SJSA1 (cell line): ENCODE results near the gene RIC8B. TPM values are rescaled to one million over a fixed set of nuclear protein-coding genes. Genes with fewer than 3 reads are reported as not detected.

Source experiments
- DNase-seq, 2 experiments: peaks; one replicate each; pipeline ENCODE4 v3.0.0-alpha.2; 2015 to 2020; ENCODE audit warnings: low spot score in 2 of 2, low read depth in 1 of 2
- H3K27ac ChIP-seq: fragments of 250-450 bp; sonication (Bioruptor Pico); 2 replicates; pipeline ENCODE4 v1.5.1; 2020; ENCODE audit warnings: mild to moderate bottlenecking, moderate library complexity
- H3K27me3 ChIP-seq: fragments of 250-450 bp; sonication (Bioruptor Pico); replicated peaks from 2 replicates; pipeline ENCODE4 v1.5.1; 2020; ENCODE audit warnings: mild to moderate bottlenecking, moderate library complexity
- H3K36me3 ChIP-seq: fragments of 250-450 bp; sonication (Bioruptor Pico); 2 replicates; pipeline ENCODE4 v1.5.1; 2020; ENCODE audit warnings: mild to moderate bottlenecking
- H3K4me1 ChIP-seq: fragments of 250-450 bp; sonication (Bioruptor Pico); replicated peaks from 2 replicates; pipeline ENCODE4 v1.6.1; 2021; ENCODE audit warnings: mild to moderate bottlenecking
- H3K4me3 ChIP-seq: fragments of 250-450 bp; sonication (Bioruptor Pico); 2 replicates; pipeline ENCODE4 v1.5.1; 2020; ENCODE audit warnings: mild to moderate bottlenecking
- H3K9me3 ChIP-seq: fragments of 250-450 bp; sonication (Bioruptor Pico); replicated peaks from 2 replicates; pipeline ENCODE4 v1.5.1; 2020; ENCODE audit warnings: mild to moderate bottlenecking
- total RNA-seq: library from RNA; depleted of rRNA; stranded (reverse); fragments of >200 nt; shearing (Covaris generic); gene quantifications from 2 replicates; pipeline ENCODE4 v1.2.3, GENCODE V29; 2014

Gene RIC8B
- total RNA-seq, 1 experiment from 2014 or later, result 14.0 TPM

DNA sequence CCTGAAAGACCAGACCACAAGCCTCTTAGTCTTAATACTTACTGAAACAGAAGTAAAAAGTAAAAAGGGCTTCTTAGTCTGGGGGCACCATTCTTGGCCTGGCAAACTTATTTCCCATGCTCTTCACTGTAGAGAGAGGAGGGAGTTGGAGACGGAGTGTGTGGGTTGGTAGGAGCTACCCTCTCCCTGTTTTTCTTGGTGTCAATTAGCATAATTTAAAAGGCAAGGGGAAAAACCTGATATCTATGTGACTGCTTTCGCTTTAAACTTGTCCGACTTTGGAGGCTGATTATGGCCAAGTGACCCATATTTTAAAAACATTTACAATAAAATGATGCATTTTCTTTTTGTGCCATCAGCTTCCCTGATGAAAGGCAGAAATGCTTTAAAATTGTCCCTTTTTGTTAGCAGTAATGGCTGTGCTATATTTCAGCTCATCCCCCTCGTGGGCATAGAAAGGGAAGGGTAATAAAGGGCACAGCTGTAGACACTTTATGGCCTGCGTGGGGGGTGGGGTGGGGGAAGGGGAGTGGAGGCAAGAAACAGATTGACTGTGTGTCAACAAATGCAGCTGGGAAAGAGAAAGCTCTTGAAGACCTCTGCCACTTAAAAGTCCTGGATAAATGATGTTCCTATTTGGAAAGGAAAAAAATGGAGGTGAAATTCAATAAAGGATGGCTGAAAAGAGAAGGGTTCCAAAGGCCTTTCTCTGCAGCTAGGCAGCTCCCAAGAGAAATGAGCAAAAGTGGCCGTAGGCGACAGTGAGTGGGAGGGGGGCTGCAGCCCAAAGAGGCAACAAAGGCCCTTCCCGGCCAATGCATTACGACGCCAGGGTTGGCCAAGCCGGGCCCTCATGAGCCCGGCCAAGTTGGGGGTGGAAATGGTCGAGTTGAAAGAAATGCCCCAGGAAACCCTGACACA lies 123.8 kb downstream of the RIC8B start:
- Histone ChIP-seq H3K9me3 (no peaks in the 10 kb centered on the region), H3K27ac (no peak overlapping the region), H3K4me1 (peaks cover 10% of the 10 kb centered on the region), H3K36me3 (no peaks in the 10 kb centered on the region), H3K27me3 (no peaks in the 10 kb centered on the region), H3K4me3 (no peak overlapping the region)
- no peak for DNase-seq

DNA sequence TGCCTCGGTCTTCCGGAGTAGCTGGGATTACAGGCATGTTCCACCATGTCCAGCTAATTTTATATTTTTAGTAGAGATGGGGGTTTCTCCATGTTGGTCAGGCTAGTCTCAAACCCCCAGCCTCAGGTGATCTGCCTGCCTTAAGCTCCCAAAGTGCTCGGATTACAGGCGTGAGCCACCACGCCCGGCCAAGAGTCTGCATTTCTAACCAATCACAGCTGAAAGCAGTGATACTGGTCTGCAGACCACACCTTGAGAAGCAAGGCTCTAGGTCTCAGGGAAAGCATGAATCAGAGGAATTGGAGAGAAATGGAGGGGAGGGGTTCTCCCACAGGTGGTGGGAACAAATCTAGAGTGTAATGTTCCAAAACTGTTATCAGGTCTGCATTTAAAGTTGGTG lies 126.1 kb downstream of the RIC8B start:
- H3K27me3 ChIP-seq, result no peaks in the 10 kb centered on the region
- H3K9me3 ChIP-seq, result no peaks in the 10 kb centered on the region
- no peak overlapping the region for H3K4me3 ChIP-seq
- peaks cover 5% of the 10 kb centered on the region; the same call in 1 of the 2 replicates for H3K4me1 ChIP-seq
- no peaks in the 10 kb centered on the region for H3K36me3 ChIP-seq
- H3K27ac ChIP-seq, result no peak overlapping the region
- DNase-seq, result no peak

GRCh38 chr12:106901276-106901675 lies 126.8 kb downstream of the RIC8B start:
- Histone ChIP-seq H3K4me3 (no peak overlapping the region), H3K36me3 (no peaks in the 10 kb centered on the region), H3K9me3 (no peaks in the 10 kb centered on the region), H3K27me3 (no peaks in the 10 kb centered on the region), H3K4me1 (peaks cover 5% of the 10 kb centered on the region; the same call in 1 of the 2 replicates), H3K27ac (no peak overlapping the region)
- DNase-seq, result no peak

DNA sequence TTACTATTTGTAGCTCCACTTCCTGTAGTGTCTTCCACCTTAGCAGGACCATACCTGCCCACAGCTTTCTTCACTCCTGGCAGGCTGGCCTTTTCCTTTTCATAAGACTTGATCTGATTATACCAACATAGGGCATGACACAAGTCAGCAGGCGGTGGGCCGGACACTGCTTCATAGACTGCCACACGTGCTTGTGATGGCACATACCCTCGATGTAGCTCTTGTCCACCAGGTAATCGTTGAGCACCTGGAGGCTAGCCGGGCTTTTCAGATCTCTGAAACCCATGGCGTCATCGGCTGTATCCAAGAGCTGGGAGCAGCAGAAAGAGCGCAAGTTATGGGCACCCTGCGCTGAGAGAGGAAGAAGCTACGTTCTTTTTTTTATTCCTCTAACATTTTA lies 127.6 kb downstream of the RIC8B start:
- Histone ChIP-seq H3K27ac (no peak overlapping the region), H3K4me3 (no peak overlapping the region), H3K36me3 (no peaks in the 10 kb centered on the region), H3K4me1 (peaks cover 5% of the 10 kb centered on the region; the same call in 1 of the 2 replicates), H3K27me3 (no peaks in the 10 kb centered on the region), H3K9me3 (no peaks in the 10 kb centered on the region)
- DNase-seq, result no peak

DNA sequence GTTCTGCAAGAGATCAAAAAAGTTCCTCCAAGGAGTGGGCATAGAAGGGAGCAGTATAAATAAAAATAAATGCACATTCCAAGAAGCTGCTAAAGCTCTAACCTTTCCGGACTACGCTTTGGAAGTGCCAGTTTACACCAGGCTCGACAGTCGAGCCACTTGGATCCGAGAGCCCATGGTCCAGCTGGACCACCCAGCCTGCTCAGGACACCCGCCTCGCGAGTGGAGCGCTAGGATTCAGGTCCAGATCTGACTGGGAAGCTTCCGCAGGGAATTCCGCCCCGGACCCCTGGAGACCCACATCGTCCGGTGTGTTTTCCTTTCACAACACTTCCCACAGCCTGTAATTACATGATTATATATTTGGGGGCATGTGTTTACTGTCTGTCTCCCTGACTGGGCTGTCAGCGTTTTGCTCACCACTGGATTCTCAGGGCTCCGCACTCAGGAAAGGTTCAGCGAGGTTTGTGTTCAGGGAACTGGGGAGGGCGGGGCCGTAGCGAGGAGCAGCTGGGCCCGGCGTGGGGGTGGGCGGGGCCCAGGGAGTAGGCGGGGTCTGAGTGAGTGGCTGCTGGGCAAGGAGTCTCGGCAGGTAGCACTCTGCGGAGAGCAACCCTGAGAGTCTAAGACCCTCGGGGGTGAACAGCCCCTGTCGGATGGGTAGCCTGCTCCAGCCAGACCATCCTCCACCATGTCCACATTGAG lies 128.9 kb downstream of the RIC8B start:
- H3K4me1 ChIP-seq, result peaks cover 5% of the 10 kb centered on the region; the same call in 1 of the 2 replicates
- peak overlapping the region; percentile 41 for H3K4me3 ChIP-seq
- no peaks in the 10 kb centered on the region for H3K27me3 ChIP-seq
- H3K36me3 ChIP-seq, result no peaks in the 10 kb centered on the region
- peak; percentile 49 to 72 for DNase-seq
- H3K27ac ChIP-seq, result no peak overlapping the region
- no peaks in the 10 kb centered on the region for H3K9me3 ChIP-seq

GRCh38 chr12:106906715-106907114 lies 132.2 kb downstream of the RIC8B start:
- no peak for DNase-seq
- Histone ChIP-seq H3K9me3 (no peaks in the 10 kb centered on the region), H3K4me3 (no peak overlapping the region), H3K27ac (no peak overlapping the region), H3K4me1 (peaks cover 5% of the 10 kb centered on the region; the same call in 1 of the 2 replicates), H3K27me3 (no peaks in the 10 kb centered on the region), H3K36me3 (no peaks in the 10 kb centered on the region)

DNA sequence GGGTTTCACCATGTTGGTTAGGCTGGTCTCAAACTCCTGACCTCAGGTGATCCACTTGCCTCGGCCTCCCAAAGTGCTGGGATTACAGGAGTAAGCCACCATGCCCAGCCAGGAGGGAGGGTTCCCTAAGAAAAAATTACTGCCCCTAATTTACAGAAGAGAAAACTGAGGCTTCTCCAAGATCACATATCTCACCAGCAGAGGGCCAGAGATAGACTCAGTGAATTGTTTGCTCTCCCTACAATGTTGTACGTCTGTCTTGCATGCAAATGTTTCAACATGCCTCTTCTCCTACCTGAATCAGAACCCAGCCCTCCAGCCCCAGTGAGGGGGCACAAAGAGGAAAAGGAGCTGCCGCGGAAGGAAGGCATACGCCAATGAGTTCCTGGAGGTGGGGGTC lies 132.9 kb downstream of the RIC8B start:
- Histone ChIP-seq H3K4me3 (no peak overlapping the region), H3K27ac (no peak overlapping the region), H3K36me3 (no peaks in the 10 kb centered on the region), H3K27me3 (no peaks in the 10 kb centered on the region), H3K9me3 (no peaks in the 10 kb centered on the region), H3K4me1 (peaks cover 5% of the 10 kb centered on the region; the same call in 1 of the 2 replicates)
- no peak for DNase-seq

DNA sequence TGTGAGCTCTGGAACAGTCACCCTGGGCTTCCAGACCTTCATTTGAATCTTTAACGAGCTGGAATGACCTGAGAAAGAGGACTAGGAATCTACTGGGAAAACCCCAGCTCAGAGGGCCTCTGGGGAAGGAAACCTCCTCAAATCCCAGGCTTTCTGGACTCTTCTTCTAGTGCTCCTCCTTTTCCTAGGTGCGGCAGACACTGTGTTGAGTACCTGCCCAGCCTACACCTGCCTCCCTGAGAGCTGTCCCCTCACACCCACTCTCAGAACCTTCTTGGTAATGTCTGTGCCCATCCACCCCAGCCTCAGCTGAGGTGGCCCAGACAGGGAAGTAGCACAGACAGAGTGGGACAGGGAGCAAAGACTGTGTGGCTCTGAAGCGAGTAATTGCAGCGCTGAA lies 133.4 kb downstream of the RIC8B start:
- DNase-seq, result no peak
- H3K27me3 ChIP-seq, result no peaks in the 10 kb centered on the region
- peaks cover 3% of the 10 kb centered on the region; the same call in 1 of the 2 replicates for H3K4me1 ChIP-seq
- no peaks in the 10 kb centered on the region for H3K36me3 ChIP-seq
- H3K9me3 ChIP-seq, result no peaks in the 10 kb centered on the region
- H3K4me3 ChIP-seq, result no peak overlapping the region
- no peak overlapping the region for H3K27ac ChIP-seq

- no peak overlapping the region for H3K4me3 ChIP-seq
- no peak for DNase-seq
- H3K4me1 ChIP-seq, result no peaks in the 10 kb centered on the region; the same call in 1 of the 2 replicates
- H3K27ac ChIP-seq, result no peak overlapping the region
- no peaks in the 10 kb centered on the region for H3K27me3 ChIP-seq
- H3K9me3 ChIP-seq, result no peaks in the 10 kb centered on the region
- H3K36me3 ChIP-seq, result no peaks in the 10 kb centered on the region
Observed at GRCh38 chr12:106908561-106908960, 134.1 kb downstream of the RIC8B start.

DNA sequence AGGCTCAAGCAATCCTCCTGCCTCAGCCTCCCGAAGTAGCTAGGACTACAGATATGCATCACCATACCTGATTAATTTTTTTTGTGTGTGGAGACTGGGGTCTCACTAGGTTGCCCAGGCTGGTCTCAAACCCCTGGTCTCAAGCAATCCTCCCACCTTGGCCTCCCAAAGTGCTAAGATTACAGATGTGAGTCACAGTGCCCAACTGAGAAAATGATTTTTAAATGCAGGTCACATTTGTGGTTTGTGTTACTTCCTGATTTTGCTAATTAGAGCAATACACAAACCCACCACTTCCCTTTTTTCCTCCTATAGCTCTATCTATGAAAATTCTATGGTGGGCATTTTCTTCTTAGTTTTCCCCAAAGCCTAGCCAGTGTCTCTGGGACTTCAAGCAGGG lies 135.7 kb downstream of the RIC8B start:
- no peak overlapping the region for H3K4me3 ChIP-seq
- no peaks in the 10 kb centered on the region for H3K4me1 ChIP-seq
- no peaks in the 10 kb centered on the region for H3K36me3 ChIP-seq
- H3K27me3 ChIP-seq, result no peaks in the 10 kb centered on the region
- DNase-seq, result no peak
- H3K9me3 ChIP-seq, result no peaks in the 10 kb centered on the region
- no peak overlapping the region for H3K27ac ChIP-seq

- Histone ChIP-seq H3K27ac (no peak overlapping the region), H3K4me1 (no peaks in the 10 kb centered on the region), H3K9me3 (no peaks in the 10 kb centered on the region), H3K27me3 (no peaks in the 10 kb centered on the region), H3K36me3 (no peaks in the 10 kb centered on the region), H3K4me3 (no peak overlapping the region)
- no peak for DNase-seq
Observed at GRCh38 chr12:106911581-106911980, 137.1 kb downstream of the RIC8B start.

- Histone ChIP-seq H3K36me3 (no peaks in the 10 kb centered on the region), H3K27ac (no peak overlapping the region), H3K9me3 (no peaks in the 10 kb centered on the region), H3K4me3 (no peak overlapping the region), H3K27me3 (no peaks in the 10 kb centered on the region), H3K4me1 (no peaks in the 10 kb centered on the region)
- DNase-seq, result no peak
Observed at GRCh38 chr12:106913456-106913855, 139.0 kb downstream of the RIC8B start.

DNA sequence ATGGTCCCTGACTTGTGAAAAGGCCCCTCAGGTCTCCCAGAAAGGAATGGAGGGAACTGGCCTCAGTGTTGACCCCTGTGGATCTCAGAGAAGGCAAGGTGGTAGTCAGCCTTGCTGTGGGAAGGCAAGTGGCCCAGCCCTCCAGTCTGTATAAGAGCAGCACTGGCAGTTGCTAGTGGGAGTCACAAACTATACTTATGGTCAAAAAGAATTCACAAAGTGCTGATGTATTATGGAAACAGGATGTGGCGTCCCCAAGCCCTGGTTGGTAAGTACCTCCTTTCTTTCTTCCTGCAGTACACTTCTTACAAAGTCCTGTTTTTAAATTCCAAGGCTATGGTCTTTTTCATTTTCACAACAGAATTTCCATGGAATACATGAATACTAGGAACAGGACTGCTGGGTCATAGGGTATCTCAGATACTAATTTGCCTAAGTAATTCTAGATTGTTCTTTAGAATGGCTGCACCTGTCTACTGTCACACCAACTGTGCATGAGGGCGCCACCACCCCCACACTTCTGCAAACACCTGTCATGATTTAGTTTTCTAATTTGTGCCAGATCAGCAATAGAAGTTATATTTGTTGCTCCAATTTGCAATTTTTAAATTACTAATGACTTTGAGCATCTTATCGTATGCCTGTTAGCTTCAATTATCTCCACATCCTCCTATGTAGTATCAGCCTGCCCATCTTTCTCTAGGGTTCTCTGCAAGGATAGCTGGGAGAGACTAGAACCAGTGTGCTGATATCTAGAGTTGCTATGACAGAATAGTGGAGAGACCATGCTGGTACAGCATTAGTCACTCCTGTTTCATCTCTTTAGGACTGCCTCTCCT lies 140.5 kb downstream of the RIC8B start:
- H3K27me3 ChIP-seq, result no peaks in the 10 kb centered on the region
- no peaks in the 10 kb centered on the region for H3K36me3 ChIP-seq
- H3K27ac ChIP-seq, result no peak overlapping the region
- DNase-seq, result no peak
- H3K9me3 ChIP-seq, result no peaks in the 10 kb centered on the region
- no peaks in the 10 kb centered on the region for H3K4me1 ChIP-seq
- H3K4me3 ChIP-seq, result no peak overlapping the region
